PC-9 (cell line): ENCODE results near the gene CALY. TPM values are rescaled to one million over a fixed set of nuclear protein-coding genes. Genes with fewer than 3 reads are reported as not detected.

Experiments
- BruUV-seq: library from RNA; stranded (reverse); fragments of 400-500 nt; replicated peaks from 2 replicates; lab custom pipeline; 2021; lab: Mats Ljungman, UMichigan
- CTCF ChIA-PET: fragments of 300-600 bp; sonication (Branson Sonifier 250); formaldehyde crosslinking; loops from one replicate; lab custom pipeline; 2022; ENCODE audit warnings: antibody characterized with exemption; lab: Charles Lee
- POLR2A ChIA-PET: fragments of 300-600 bp; sonication (Branson Sonifier 250); formaldehyde crosslinking; loops from one replicate; lab custom pipeline; 2022; ENCODE audit warnings: antibody characterized with exemption; ENCODE audit not compliant: unreplicated experiment; lab: Charles Lee
- DNase-seq, 2 experiments: peaks; one replicate each; pipeline versions ENCODE4 v3.0.0 to v3.0.0-alpha.2; 2015 to 2022; ENCODE audit warnings: mixed read lengths in 1 of 2
- H2AFZ ChIP-seq: fragments of 200-600 bp; sonication (generic); 2 replicates; pipeline ENCODE4 v1.8.1; 2017; ENCODE audit warnings: antibody characterized with exemption
- H3F3A ChIP-seq: fragments of 200-600 bp; sonication (generic); 2 replicates; pipeline ENCODE4 v1.8.1; 2017; ENCODE audit warnings: antibody characterized with exemption, mild to moderate bottlenecking, low read depth; ENCODE audit not compliant: insufficient read depth
- H3K27ac ChIP-seq: fragments of 200-600 bp; sonication (generic); 2 replicates; pipeline ENCODE4 v1.6.1; 2016; ENCODE audit warnings: mixed run types
- H3K27me3 ChIP-seq: fragments of 200-600 bp; sonication (generic); 2 replicates; pipeline ENCODE4 v1.6.1; 2016; ENCODE audit warnings: low read depth, mixed run types; ENCODE audit not compliant: insufficient read depth
- H3K36me3 ChIP-seq: fragments of 200-600 bp; sonication (generic); 2 replicates; pipeline ENCODE4 v1.6.1; 2016; ENCODE audit warnings: low read depth, mixed run types
- H3K4me1 ChIP-seq: fragments of 200-600 bp; sonication (generic); replicated peaks from 2 replicates; pipeline ENCODE4 v1.6.1; 2016; ENCODE audit warnings: mixed run types; ENCODE audit not compliant: insufficient read depth
- H3K4me2 ChIP-seq: fragments of 200-600 bp; sonication (generic); 2 replicates; pipeline ENCODE4 v1.6.1; 2017; ENCODE audit warnings: mixed run types
- H3K4me3 ChIP-seq: fragments of 200-600 bp; sonication (generic); 2 replicates; pipeline ENCODE4 v1.6.1; 2016; ENCODE audit warnings: mixed run types
- H3K79me2 ChIP-seq: fragments of 200-600 bp; sonication (generic); 2 replicates; pipeline ENCODE4 v1.6.1; 2017; ENCODE audit warnings: low read depth, mixed run types
- H3K9me2 ChIP-seq: fragments of 200-600 bp; sonication (generic); 2 replicates; pipeline ENCODE4 v1.8.1; 2017; ENCODE audit warnings: mild to moderate bottlenecking; ENCODE audit not compliant: insufficient read depth
- H3K9me3 ChIP-seq: fragments of 200-600 bp; sonication (generic); 2 replicates; pipeline ENCODE4 v1.8.1; 2016; ENCODE audit warnings: low read depth; ENCODE audit not compliant: insufficient read depth
- H4K20me1 ChIP-seq: fragments of 200-600 bp; sonication (generic); 2 replicates; pipeline ENCODE4 v1.8.1; 2017; ENCODE audit not compliant: insufficient read depth
- CTCF ChIP-seq: fragments of 200-600 bp; sonication (generic); conservative IDR thresholded peaks from 2 replicates; pipeline ENCODE4 v1.6.1; 2017; ENCODE audit warnings: mixed run types, antibody characterized with exemption, mild to moderate bottlenecking, moderate library complexity
- EZH2 ChIP-seq: fragments of 200-600 bp; sonication (generic); IDR thresholded peaks from 2 replicates; pipeline ENCODE4 v1.8.0; 2017; ENCODE audit warnings: antibody characterized with exemption, low read depth
- intact Hi-C: fragments of 100-400 bp; cut with micrococcal nuclease; formaldehyde crosslinking; loops from one replicate; pipeline ENCODE4 v1.10.0; 2022; ENCODE audit not compliant: unreplicated experiment
- total RNA-seq: library from RNA; stranded (reverse); gene quantifications from 2 replicates; pipeline ENCODE4 v1.2.3, GENCODE V29; 2021

CALY gene
- total RNA-seq, 1 experiment from 2014 or later, result not detected

DNA sequence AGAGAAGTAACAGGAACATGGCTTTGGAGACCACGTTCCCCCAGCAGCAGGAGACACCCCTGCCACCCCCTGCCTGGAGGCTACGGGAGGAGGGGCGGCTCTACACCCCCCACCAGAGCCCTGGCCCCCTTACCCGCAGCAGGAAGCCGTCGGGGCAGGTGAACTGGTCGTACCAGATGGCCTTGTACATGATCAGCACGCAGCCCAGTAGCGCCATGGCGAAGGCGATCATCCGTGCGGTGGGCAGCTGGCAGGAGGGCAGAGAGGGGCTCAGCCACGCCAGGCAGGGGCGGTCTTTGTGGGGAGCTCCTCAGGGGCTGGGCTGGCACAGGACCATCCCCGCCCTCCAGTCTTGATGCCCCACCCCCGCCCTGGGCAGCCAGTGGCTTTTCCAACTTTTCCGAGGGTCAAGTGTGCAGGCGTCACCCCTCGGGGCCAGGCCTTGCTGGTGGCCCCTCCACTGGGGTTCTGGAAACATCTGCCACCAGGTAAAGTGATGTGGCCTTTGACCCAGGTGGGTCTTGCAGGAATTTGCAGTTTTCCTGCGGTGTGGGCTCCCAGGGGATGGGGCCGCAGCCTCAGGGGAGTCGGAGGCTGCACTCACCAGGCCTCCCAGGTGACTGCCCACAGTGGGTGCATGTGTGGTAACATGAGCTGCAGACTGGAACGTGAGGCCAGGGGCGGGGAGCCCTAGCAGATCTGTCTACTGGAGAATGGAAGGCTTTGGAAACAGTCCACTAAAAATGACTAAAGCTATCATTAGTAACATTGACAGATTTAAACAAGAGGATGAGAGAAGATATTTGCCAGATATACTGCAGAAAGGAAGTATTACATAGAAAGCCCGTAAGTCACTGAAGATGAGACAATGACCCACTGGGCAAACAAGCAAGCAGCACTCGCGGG lies 9.7 kb downstream of the CALY start:
- Histone ChIP-seq H3K36me3 (no peaks in the 10 kb centered on the region), H3K4me1 (no peaks in the 10 kb centered on the region), H4K20me1 (no peaks in the 10 kb centered on the region), H3K27me3 (peaks cover 5% of the 10 kb centered on the region), H3K4me2 (no peak overlapping the region), H3K9me2 (no peaks in the 10 kb centered on the region), H3K79me2 (no peaks in the 10 kb centered on the region), H3K4me3 (no peak overlapping the region), H3K27ac (no peak overlapping the region), H3F3A (no peaks in the 10 kb centered on the region), H2AFZ (no peak overlapping the region), H3K9me3 (no peaks in the 10 kb centered on the region)
- ChIA-PET POLR2A (no interaction called here), CTCF (interaction anchor here (1.0 kb wide), 1 partner anchor 111 kb away, joined by 3 read pairs; no protein-coding TSS in a partner anchor)
- no peak for TF ChIP-seq CTCF
- no peak for TF ChIP-seq EZH2
- no peak for DNase-seq
- no TSS peak for BruUV-seq
- intact Hi-C loops, result loop anchor here (10.0 kb wide), 3 partner anchors 68 to 422 kb away; partner anchors contain the start of genes CYP2E1 and MTG1

GRCh38 chr10:133326223-133326551 lies 10.5 kb downstream of the CALY start:
- H3K79me2 ChIP-seq, result no peaks in the 10 kb centered on the region
- H4K20me1 ChIP-seq, result no peaks in the 10 kb centered on the region
- intact Hi-C loops, result loop anchor here (10.0 kb wide), 3 partner anchors 69 to 421 kb away; partner anchors contain the start of genes CYP2E1 and MTG1
- H3F3A ChIP-seq, result no peaks in the 10 kb centered on the region
- no peaks in the 10 kb centered on the region for H3K36me3 ChIP-seq
- H3K9me3 ChIP-seq, result no peaks in the 10 kb centered on the region
- no peak overlapping the region for H3K27ac ChIP-seq
- ChIA-PET CTCF (interaction anchor here (0.6 kb wide), 1 partner anchor 130 kb away, joined by 4 read pairs; no protein-coding TSS in a partner anchor), POLR2A (no interaction called here)
- no peak overlapping the region for H3K4me3 ChIP-seq
- no peaks in the 10 kb centered on the region for H3K9me2 ChIP-seq
- no peak for DNase-seq
- no peaks in the 10 kb centered on the region; the same call in 1 of the 2 replicates for H3K27me3 ChIP-seq
- H2AFZ ChIP-seq, result no peak overlapping the region
- no peak overlapping the region for H3K4me2 ChIP-seq
- no TSS peak for BruUV-seq
- H3K4me1 ChIP-seq, result no peaks in the 10 kb centered on the region
- no peak for TF ChIP-seq CTCF
- TF ChIP-seq EZH2, result no peak

- H3K79me2 ChIP-seq, result no peaks in the 10 kb centered on the region
- BruUV-seq, result no TSS peak
- no peak overlapping the region for H3K27ac ChIP-seq
- TF ChIP-seq CTCF, result no peak
- TF ChIP-seq EZH2, result no peak
- no peaks in the 10 kb centered on the region for H4K20me1 ChIP-seq
- H3K9me3 ChIP-seq, result no peaks in the 10 kb centered on the region
- H3K9me2 ChIP-seq, result no peaks in the 10 kb centered on the region
- no peak for DNase-seq
- CTCF ChIA-PET, result interaction anchor here (0.6 kb wide), 1 partner anchor 129 kb away, joined by 4 read pairs; no protein-coding TSS in a partner anchor
- no peaks in the 10 kb centered on the region for H3K27me3 ChIP-seq
- POLR2A ChIA-PET, result no interaction called here
- no peak overlapping the region for H2AFZ ChIP-seq
- no peaks in the 10 kb centered on the region for H3K36me3 ChIP-seq
- H3F3A ChIP-seq, result no peaks in the 10 kb centered on the region
- H3K4me3 ChIP-seq, result no peak overlapping the region
- intact Hi-C loops, result loop anchor here (10.0 kb wide), 3 partner anchors 69 to 421 kb away; partner anchors contain the start of genes CYP2E1 and MTG1
- no peaks in the 10 kb centered on the region for H3K4me1 ChIP-seq
- no peak overlapping the region for H3K4me2 ChIP-seq
These were observed 11.1 kb downstream of the CALY start for GRCh38 chr10:133325440-133326222.
